ENCODE results near the gene SIVA1.

Gene SIVA1

GRCh38 chr14:104752735-104753527 is at the start of gene SIVA1:
SIVA1 (plus strand) TSS chr14:104753147; CDS start chr14:104753202, 55 bp downstream.
- DNase-seq: peak; percentile 100

DNA sequence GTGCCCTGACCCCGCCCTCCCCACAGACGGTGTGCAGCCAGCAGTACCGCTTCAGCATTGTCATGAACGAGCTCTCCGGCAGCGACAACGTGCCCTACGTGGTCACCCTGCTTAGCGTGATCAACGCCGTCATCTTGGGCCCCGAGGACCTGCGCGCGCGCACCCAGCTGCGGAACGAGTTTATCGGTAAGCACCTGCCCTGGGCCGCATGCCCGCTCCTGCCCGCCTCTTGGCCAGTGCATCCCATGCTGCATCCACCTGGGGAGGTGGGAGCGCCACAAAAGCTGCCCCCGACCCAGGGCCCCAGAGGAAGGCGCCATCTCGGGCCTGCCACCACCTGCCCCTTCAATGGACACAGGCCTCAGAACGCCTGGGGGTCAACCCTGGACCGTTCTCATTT is 49.7 kb upstream of the SIVA1 start:
- no peak for DNase-seq

GRCh38 chr14:104704252-104704651 is 48.7 kb upstream of the SIVA1 start:
- DNase-seq: no peak

GRCh38 chr14:104705340-104706047 is 47.5 kb upstream of the SIVA1 start:
- DNase-seq: no peak

- no peak for DNase-seq
Measured at GRCh38 chr14:104706733-104707607, 46.0 kb upstream of the SIVA1 start.

DNA sequence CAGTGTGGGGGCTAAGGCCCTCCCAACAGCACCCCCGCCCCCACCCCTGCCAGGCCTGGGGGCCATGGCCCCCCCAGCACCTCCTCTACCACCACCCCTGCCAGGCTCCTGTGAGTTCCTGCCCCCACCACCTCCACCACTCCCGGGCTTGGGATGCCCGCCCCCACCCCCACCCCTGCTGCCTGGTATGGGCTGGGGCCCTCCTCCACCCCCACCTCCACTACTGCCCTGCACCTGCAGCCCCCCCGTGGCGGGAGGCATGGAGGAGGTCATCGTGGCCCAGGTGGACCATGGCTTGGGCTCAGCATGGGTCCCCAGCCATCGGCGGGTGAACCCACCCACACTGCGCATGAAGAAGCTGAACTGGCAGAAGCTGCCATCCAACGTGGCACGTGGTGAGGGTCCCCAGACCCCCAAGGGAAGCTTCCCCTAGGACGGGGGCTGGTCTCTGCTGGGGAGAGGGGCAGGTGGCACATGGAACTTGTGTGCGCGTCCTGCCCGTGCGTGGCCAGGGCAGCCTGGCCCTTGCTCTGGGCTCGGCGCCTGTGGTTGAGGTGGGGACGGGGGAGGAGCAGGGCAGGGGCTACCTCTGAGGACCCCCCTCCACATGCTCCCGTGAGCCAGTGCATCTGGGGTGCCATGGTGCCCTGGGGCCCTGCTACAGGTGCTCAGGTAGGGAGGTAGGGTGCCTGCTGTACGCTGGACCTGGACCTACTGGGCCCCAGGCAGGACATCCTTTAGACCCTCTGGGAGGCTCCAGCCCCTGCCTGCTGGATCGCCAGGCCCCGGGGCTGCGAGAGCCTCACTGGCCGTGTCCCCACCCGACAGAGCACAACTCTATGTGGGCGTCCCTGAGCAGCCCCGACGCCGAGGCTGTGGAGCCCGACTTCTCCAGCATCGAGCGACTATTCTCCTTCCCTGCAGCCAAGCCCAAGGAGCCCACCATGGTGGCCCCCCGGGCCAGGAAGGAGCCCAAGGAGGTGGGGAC is 45.0 kb upstream of the SIVA1 start:
- DNase-seq: no peak

DNA sequence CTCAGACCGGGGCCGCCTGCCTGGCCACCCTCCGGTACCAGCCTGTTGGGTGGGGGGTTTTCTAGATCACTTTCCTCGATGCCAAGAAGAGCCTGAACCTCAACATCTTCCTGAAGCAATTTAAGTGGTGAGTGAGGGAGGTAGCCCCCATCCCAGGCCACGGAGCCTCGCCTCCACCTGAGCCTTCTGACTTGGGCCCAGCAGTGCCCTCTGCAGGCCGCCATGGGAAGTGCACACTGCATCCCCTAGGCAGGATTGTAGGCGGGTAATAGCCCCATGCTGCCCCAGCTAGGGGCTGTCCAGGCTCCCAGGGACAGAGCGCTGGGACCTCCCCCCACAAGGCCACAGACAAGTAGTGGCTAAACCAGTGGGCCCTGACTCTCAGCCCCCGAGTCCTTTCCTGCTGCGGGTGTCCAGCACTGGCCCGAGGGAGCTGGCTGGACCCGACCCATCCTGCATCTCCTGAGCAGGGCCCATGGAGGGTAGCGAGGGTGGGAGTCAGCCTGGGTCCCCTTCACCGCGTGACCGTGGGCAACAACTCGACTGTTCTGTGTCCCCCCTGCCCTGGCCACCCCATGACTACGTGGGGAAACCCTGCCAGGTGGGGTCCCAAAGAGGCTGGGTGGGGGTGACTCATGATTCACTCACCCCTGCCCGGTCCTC is 44.2 kb upstream of the SIVA1 start:
- DNase-seq: peak; percentile 74

GRCh38 chr14:104709387-104710039 is 43.4 kb upstream of the SIVA1 start:
- DNase-seq: no peak

DNA sequence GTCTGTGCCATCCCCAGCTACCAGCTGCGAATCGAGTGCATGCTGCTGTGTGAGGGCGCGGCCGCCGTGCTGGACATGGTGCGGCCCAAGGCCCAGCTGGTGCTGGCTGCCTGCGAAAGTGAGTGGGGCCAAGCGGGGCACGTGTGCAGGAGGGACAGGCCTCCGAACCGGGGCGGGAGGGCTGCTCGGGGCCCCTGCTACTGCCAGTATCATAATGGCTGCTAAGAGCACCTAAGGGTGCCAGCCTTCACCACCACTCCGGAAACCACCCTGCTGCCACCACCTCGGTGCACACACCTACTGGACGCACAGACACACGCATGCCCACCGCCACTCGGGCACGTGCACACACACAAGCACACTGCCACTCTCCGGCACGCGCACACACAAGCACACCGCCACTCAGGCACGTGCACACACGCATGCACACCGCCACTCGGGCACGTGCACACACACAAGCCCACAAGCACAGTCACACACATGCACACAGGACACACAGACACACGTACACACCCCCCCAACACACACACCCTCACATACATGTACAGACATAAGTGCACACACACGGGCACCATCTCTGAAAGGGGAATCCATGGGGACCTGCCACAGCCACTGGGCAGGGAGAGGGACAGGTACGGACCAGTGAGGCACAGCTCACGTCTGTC is 42.7 kb upstream of the SIVA1 start:
- no peak for DNase-seq

GRCh38 chr14:104712881-104713734 is 39.8 kb upstream of the SIVA1 start:
- no peak for DNase-seq

- DNase-seq: no peak
Measured at GRCh38 chr14:104714066-104714465, 38.9 kb upstream of the SIVA1 start.

GRCh38 chr14:104714681-104715080 is 38.3 kb upstream of the SIVA1 start:
- DNase-seq: no peak

DNA sequence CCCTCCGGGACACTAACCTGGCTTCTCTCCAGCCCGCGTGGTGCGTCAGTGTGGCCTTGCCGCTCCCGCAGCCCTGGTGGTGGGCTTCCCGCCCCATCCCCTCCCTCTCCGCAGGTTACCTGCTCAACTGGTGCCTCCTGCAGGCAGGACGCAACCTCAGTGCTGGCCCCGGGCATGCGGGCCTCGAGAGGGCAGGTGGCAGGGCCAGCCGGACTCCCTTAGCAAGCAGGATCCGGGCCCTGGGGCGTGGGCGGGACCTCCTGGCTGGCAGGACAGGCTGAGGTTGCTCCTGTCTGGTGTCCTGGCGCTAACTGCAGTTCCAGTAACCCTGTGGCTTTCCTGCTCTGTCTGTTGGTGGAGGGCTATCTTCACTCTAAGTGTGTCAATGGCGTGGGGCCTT is 37.5 kb upstream of the SIVA1 start:
- no peak for DNase-seq

GRCh38 chr14:104715871-104716270 is 37.1 kb upstream of the SIVA1 start:
- DNase-seq: no peak

DNA sequence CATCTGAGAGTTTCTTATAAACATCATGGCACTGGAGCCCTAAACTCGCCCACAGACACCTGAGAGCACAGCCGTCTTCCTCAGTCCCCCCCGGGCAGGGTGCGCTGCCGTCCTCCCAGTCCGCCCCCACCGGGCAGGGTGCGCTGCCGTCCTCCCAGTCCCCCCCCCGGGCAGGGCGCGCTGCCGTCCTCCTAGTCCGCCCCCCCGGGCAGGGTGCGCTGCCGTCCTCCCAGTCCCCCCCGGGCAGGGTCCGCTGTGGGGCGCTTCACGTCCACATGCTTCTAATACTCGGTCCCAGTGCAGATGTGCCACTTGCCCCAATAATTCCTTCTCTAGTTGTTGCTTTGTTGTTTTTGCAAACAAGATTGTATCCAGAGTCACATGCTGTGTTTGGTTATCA is 35.8 kb upstream of the SIVA1 start:
- DNase-seq: no peak

DNA sequence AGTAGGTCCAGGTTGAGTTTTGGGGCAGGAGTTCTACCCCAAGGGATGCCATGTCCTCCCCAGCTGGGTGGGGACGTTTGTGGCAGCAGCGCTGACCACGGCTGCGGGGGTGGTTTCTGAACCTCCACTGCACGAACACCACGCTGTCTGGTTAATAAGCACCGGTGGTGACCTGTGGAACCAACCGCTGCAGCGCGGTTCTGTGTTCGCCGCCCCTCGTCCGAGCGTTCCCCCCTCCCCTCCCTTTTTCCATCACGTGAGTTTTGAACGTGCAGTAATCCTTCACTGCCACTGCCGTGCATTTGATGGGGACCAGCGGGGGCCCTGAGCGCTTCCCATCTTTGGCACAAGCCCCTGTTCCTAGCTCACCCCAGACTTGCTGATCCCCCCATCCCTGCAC is 35.3 kb upstream of the SIVA1 start:
- no peak for DNase-seq

GRCh38 chr14:104718147-104718546 is 34.8 kb upstream of the SIVA1 start:
- no peak for DNase-seq

DNA sequence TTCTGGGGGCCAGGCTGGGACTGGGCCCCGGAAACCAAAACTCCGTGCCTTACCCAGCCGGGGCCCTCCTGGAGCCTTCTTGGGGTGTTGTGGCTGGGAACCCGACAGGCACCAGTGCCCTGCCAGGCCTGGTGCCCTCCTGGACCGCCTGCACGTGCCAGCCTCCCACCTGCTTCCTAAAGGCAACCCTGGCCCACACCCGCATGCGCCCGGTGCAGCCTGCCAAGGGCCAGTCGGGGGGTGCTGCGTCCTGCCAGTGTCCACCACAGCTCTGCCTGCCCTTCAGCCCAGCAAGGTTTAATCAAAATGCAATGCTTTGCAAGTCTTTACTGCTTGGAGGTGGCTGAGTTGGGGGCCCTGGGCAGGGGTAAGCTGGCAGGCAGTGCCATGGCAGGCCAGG is 34.1 kb upstream of the SIVA1 start:
- no peak for DNase-seq

- DNase-seq: no peak
Measured at GRCh38 chr14:104719343-104719742, 33.6 kb upstream of the SIVA1 start.
